Measurements from ENCODE around the gene WNT3. TPM values are rescaled to one million over a fixed set of nuclear protein-coding genes. Genes with fewer than 3 reads are reported as not detected.
"Not testable (repeated sequence)": the region's sequence is repeated elsewhere in the genome, so short reads cannot be mapped to it uniquely, and the experiment has no call there.

The WNT3 gene
- total RNA-seq, 1 donor from 2014 or later: 1.5 TPM

DNA sequence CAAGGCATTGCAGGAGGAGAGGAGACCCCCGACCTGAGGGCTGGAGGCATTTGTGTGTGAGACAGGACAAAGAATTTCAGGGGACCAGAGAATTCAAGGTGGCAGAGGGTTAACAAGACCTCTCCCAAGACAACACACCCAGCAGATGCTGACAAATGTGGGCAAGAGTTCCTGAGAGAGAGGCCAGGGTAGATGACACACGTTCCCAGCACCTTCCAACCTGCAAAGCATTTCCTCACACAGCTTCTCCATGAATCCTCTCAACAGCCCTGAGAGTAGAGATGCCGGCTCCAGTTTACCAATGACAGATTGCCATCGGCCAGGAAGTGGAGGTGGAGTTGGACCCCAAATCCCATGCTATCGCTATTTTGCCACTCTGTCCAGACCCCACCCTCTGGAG lies 25.0 kb downstream of the WNT3 start:
- TF ChIP-seq POLR2AphosphoS5 (IDR thresholded peaks at IDR 0.05; ENCODE audit: insufficient read depth in 1 of 2, low read depth in 1 of 2) (no peak), POLR2A (IDR thresholded peaks at IDR 0.05) (no peak)
- TF ChIP-seq, protein P1, sequence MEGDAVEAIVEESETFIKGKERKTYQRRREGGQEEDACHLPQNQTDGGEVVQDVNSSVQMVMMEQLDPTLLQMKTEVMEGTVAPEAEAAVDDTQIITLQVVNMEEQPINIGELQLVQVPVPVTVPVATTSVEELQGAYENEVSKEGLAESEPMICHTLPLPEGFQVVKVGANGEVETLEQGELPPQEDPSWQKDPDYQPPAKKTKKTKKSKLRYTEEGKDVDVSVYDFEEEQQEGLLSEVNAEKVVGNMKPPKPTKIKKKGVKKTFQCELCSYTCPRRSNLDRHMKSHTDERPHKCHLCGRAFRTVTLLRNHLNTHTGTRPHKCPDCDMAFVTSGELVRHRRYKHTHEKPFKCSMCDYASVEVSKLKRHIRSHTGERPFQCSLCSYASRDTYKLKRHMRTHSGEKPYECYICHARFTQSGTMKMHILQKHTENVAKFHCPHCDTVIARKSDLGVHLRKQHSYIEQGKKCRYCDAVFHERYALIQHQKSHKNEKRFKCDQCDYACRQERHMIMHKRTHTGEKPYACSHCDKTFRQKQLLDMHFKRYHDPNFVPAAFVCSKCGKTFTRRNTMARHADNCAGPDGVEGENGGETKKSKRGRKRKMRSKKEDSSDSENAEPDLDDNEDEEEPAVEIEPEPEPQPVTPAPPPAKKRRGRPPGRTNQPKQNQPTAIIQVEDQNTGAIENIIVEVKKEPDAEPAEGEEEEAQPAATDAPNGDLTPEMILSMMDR (IDR thresholded peaks at IDR 0.05): no peak
- Histone ChIP-seq H3K27ac (no peak overlapping the region), H3K36me3 (no peaks in the 10 kb centered on the region), H3K4me1 (no peaks in the 10 kb centered on the region), H3K4me3 (no peak overlapping the region), H3K9me3 (no peaks in the 10 kb centered on the region), H3K27me3 (no peaks in the 10 kb centered on the region)
- DNase-seq (ENCODE audit: extremely low spot score in 2 of 2): no peak
- intact Hi-C loops (cut with DNase I): no loop called here

DNA sequence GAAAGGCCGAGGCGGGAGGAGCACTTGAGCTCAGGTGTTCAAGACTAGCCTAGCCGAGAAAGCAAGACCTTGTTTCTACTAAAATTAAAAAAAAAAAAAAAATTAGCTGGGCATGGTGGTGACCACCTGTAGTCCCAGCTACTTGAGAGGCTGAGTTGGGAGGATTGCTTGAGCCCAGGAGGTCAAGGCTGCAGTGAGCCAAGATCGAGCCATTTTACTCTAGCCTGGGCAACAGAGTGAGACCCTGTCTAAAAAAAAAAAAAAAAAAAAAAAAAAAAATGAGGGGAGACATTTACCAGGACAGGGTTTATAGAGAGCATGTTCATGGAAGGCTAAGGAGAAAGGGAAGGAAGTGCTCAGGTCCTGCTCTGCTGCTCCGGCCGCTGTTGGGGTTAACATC lies 25.5 kb downstream of the WNT3 start:
- H3K36me3 ChIP-seq; DNase-seq (ENCODE audit: extremely low spot score in 2 of 2); H3K27ac ChIP-seq; H3K27me3 ChIP-seq; intact Hi-C loops (cut with DNase I); H3K9me3 ChIP-seq; H3K4me3 ChIP-seq; H3K4me1 ChIP-seq: not testable (repeated sequence)

DNA sequence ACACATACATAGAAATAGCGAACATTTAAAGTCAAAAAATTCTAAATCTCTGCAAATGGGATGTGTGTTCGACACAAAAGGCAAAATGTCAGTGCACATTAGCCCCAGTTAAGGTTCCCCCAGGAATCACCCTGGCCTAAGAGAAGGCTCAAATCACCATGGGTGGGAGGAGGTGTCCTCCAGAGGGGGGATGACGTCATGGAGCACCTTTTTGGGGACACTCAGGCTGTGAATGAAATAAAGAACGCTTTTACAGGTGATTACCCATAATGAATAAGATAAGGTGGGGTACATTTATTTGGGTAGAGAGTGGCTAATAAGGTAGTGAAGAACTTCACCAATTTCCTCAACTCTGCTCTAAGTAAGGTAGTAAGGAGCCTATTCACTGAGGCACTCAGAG lies 26.4 kb downstream of the WNT3 start:
- H3K9me3 ChIP-seq: no peaks in the 10 kb centered on the region
- no peak for DNase-seq (ENCODE audit: extremely low spot score in 2 of 2)
- no peaks in the 10 kb centered on the region for H3K36me3 ChIP-seq
- intact Hi-C loops (cut with DNase I): no loop called here
- H3K27me3 ChIP-seq: no peaks in the 10 kb centered on the region
- no peak overlapping the region for H3K4me3 ChIP-seq
- H3K4me1 ChIP-seq: no peaks in the 10 kb centered on the region
- TF ChIP-seq, protein P1 (IDR thresholded peaks at IDR 0.05): no peak
- TF ChIP-seq POLR2AphosphoS5 (IDR thresholded peaks at IDR 0.05; ENCODE audit: insufficient read depth in 1 of 2, low read depth in 1 of 2) (no peak), POLR2A (IDR thresholded peaks at IDR 0.05) (no peak)
- H3K27ac ChIP-seq: no peak overlapping the region

DNA sequence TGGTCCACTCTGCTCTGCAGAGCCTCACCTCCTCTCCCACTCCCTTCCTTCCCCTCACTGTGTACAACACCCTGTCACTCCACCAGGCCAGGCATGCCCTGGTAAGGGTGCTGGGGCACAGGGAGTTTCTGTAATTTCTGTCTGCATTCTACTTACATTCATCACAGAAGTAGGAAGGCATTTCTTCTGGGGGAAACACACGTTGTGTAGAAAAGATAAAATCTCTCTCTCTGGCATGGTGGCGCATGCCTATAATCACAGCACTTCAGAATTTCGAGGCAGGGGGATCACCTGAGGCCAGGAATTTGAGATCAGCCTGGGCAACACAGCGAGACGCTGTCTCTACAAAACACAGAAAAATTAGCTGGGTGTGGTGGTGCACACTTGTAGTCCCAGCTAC lies 27.0 kb downstream of the WNT3 start:
- intact Hi-C loops (cut with DNase I): no loop called here
- no peak for DNase-seq (ENCODE audit: extremely low spot score in 2 of 2)
- H3K27me3 ChIP-seq: no peaks in the 10 kb centered on the region
- no peak overlapping the region for H3K27ac ChIP-seq
- H3K4me3 ChIP-seq: no peak overlapping the region
- H3K4me1 ChIP-seq: no peaks in the 10 kb centered on the region
- no peaks in the 10 kb centered on the region for H3K36me3 ChIP-seq
- no peaks in the 10 kb centered on the region for H3K9me3 ChIP-seq
- TF ChIP-seq POLR2AphosphoS5 (IDR thresholded peaks at IDR 0.05; ENCODE audit: insufficient read depth in 1 of 2, low read depth in 1 of 2): no peak
- TF ChIP-seq, protein P1 (IDR thresholded peaks at IDR 0.05): no peak

DNA sequence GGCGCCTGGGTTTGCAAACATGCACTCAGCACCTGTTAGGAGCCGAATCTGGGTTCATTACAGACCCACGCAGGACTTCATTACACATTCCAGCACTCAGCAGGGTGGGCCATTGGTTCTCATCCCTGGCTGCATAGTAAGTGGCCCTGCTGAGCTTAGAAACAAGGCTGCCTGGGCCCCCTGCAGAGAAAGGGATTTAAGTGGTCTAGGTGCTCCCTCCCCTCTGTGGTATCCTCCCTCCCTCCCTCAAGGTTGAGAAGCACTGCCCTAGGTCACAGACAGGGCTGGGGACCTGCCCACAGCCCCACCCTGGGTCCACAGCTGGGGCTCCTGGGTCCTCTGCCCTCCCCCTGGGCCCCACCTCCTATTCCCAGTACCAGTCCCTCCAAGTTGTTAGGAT lies 28.3 kb downstream of the WNT3 start:
- no peaks in the 10 kb centered on the region for H3K36me3 ChIP-seq
- TF ChIP-seq POLR2AphosphoS5 (IDR thresholded peaks at IDR 0.05; ENCODE audit: insufficient read depth in 1 of 2, low read depth in 1 of 2) (no peak), POLR2A (IDR thresholded peaks at IDR 0.05) (no peak)
- TF ChIP-seq, protein P1 (IDR thresholded peaks at IDR 0.05): no peak
- DNase-seq (ENCODE audit: extremely low spot score in 2 of 2): no peak
- no peak overlapping the region for H3K4me3 ChIP-seq
- no peaks in the 10 kb centered on the region for H3K27me3 ChIP-seq
- H3K9me3 ChIP-seq: no peaks in the 10 kb centered on the region
- H3K4me1 ChIP-seq: no peaks in the 10 kb centered on the region
- H3K27ac ChIP-seq: no peak overlapping the region
- intact Hi-C loops (cut with DNase I): no loop called here

DNA sequence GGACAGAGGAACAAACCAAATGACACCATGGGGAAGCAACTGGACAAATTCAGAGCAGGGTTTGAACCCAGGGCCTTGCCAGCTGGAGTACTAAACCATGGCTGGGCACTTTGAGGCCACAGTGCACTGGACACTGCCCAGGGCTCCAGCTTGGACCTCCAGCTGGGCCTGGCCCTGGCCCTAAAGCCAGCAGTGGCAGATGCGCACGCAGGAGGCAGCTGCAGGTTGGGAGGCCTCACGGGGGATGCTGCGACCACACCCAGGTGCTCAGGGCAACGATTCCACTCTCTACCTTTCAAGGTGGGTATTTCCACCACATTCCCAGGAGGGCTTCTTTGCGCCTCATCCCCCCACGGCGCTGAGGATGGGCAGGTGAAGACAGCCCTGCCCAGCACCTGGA lies 28.9 kb downstream of the WNT3 start:
- Histone ChIP-seq H3K4me1 (no peaks in the 10 kb centered on the region), H3K36me3 (no peaks in the 10 kb centered on the region), H3K27me3 (no peaks in the 10 kb centered on the region), H3K27ac (no peak overlapping the region), H3K9me3 (no peaks in the 10 kb centered on the region), H3K4me3 (no peak overlapping the region)
- no peak for DNase-seq (ENCODE audit: extremely low spot score in 2 of 2)
- intact Hi-C loops (cut with DNase I): no loop called here
- TF ChIP-seq POLR2A (IDR thresholded peaks at IDR 0.05): no peak
- TF ChIP-seq, protein P1 (IDR thresholded peaks at IDR 0.05): no peak
- TF ChIP-seq POLR2AphosphoS5 (IDR thresholded peaks at IDR 0.05; ENCODE audit: insufficient read depth in 1 of 2, low read depth in 1 of 2): no peak

Measured in vagina (tissue), 2 donors.